Measurements from ENCODE around the gene WDR81. TPM values are rescaled to one million over a fixed set of nuclear protein-coding genes. Genes with fewer than 3 reads are reported as not detected.

Gene WDR81
- 29.5 and 36.2 TPM in 2 replicates for total RNA-seq (2013; cell fraction: nucleolus; rRNA removed)
- total RNA-seq (2014; rRNA removed) (15.1 and 16.0 TPM in 2 replicates), total RNA-seq (2014; rRNA removed; fragmentation: Illumina TruSeq; extraction: Trizol) (3.8 and 5.0 TPM in 2 replicates), total RNA-seq (2021) (19.0 and 22.4 TPM in 2 replicates), polyA plus RNA-seq (2011; rRNA removed) (1.4 and 2.8 TPM in 2 replicates), polyA plus RNA-seq (2014; fragmentation: Illumina TruSeq; extraction: Trizol) (0.54 and 4.0 TPM in 2 replicates), polyA plus RNA-seq (2014; fragmentation: Nextera tagmentation; extraction: Ambion mirVana) (under 1 TPM in 1 of 2 experiments, not detected in 1; 0.13 TPM), polyA plus RNA-seq (2014; rRNA removed) (15.1 and 17.5 TPM in 2 replicates), polyA plus RNA-seq (2016; fragmentation: Nextera tagmentation; extraction: Ambion mirVana) (1 to 10 TPM; 7.3 to 8.5 TPM), polyA minus RNA-seq (2011; rRNA and poly(A)+ RNA removed) (5.9 and 14.0 TPM in 2 replicates), Bru-seq, nascent RNA (percentile 57 among the genes with signal in this experiment), BruChase-seq, experiment 1, labeled RNA remaining after a 6-hour chase (percentile 55 among the genes with signal in this experiment), BruChase-seq, experiment 2, labeled RNA remaining after a 2-hour chase (percentile 57 among the genes with signal in this experiment)
- polyA plus RNA-seq (2011; ENCODE audit: low read depth) = 3.5 TPM
- 5.4 and 7.4 TPM in 2 replicates for polyA plus RNA-seq (2011; cell fraction: cytosol; rRNA removed)
- 28.8 and 42.7 TPM in 2 replicates for polyA plus RNA-seq (2011; cell fraction: nucleus; rRNA removed)
- 9.2 and 10.0 TPM in 2 replicates for polyA plus RNA-seq (2012)
- polyA minus RNA-seq (2011; cell fraction: cytosol; rRNA and poly(A)+ RNA removed) = 8.1 and 11.9 TPM in 2 replicates
- polyA minus RNA-seq (2011; cell fraction: nucleus; rRNA and poly(A)+ RNA removed) = 9.6 and 18.9 TPM in 2 replicates
- long read RNA-seq, experiment 1, partial matches to known transcripts = 1 of 2 reads
- long read RNA-seq, experiment 1, other reads (novel, unspliced or antisense) = 1 of 2 reads
- long read RNA-seq, experiment 2 = 0 reads

DNA sequence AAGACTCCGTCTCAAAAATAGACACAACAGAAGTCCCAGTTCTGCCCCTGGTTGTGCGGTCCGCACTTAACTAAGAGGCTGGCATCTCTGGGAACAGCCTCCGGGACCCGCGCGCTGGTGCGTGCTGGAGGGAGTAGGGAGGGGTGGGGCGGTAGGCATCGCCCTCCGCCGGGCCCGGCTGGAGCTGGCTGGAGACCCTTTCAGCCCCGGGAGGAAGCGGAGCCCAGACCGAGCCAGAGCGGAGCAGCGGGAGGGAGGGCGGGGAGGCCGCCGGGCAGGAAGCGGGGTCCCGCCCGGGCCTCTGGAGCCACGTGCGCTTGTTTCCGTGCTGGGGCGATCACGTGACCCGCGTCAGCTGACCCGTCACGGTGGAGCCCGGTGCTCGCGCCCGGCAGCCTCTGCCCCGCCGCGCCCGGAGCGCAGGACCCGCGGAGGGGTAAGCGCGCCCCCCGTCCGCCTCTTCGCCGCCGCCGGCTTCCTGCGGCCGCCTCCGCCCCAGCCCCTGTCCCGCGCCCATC, at the start of gene WDR81:
Gene WDR81, plus strand, starts transcription at position 354 of the 518 bp plus-strand sequence. CDS start 256 bp downstream, outside the sequence.
- Histone ChIP-seq H4K20me1 (ENCODE audit: control insufficient read depth, insufficient read depth) (no peaks in the 10 kb centered on the region), H3K9me3 (replicated peaks; ENCODE audit: control insufficient read depth, insufficient read depth, low read length) (no peaks in the 10 kb centered on the region), H3K36me3 (ENCODE audit: control insufficient read depth in 2 of 2, insufficient read depth in 2 of 2, low read length in 1 of 2) (peaks cover 3 to 5% of the 10 kb centered on the region in 2 experiments; a peak in 3 of 4 replicates), H3K27me3 (replicated peaks in 1 of 2; ENCODE audit: control insufficient read depth in 2 of 2, insufficient read depth in 2 of 2, low read length in 1 of 2) (no peaks in the 10 kb centered on the region), H2AFZ (ENCODE audit: control insufficient read depth, low read depth, low read length) (peak within 1 kb of the TSS; percentile 76), H3K27ac (ENCODE audit: control insufficient read depth, insufficient read depth) (peak within 1 kb of the TSS; percentile 95), H3K9ac (ENCODE audit: control insufficient read depth, insufficient read depth, low read length) (peak within 1 kb of the TSS; percentile 82), H3K4me3 (peak within 1 kb of the TSS; percentile 86), H3K4me1 (ENCODE audit: control insufficient read depth, insufficient read depth, low read length) (peaks cover 28% of the 10 kb centered on the region), H3K79me2 (ENCODE audit: control insufficient read depth, insufficient read depth, low read length) (peaks cover 16% of the 10 kb centered on the region), H3K4me2 (ENCODE audit: control insufficient read depth, insufficient read depth) (peak within 1 kb of the TSS; percentile 70)
- in situ Hi-C loops (cut with MboI) (loop anchor here (5.0 kb wide), 1 partner anchor 108 kb away; the partner anchor contains the start of gene RPA1), intact Hi-C loops (cut with micrococcal nuclease; ENCODE audit: unreplicated experiment) (loop anchor here (5.0 kb wide), 1 partner anchor 318 kb away; the partner anchor contains the start of gene OVCA2)
- CTCF ChIA-PET = interaction anchor here (1.4 to 11.0 kb wide), 3 partner anchors 11 to 141 kb away, joined by 3 to 232 read pairs (median 15); no protein-coding TSS in a partner anchor
- peak; percentile 52 for FAIRE-seq
- ATAC-seq = peak; percentile 69
- DNase-seq (ENCODE audit: low read depth, low spot score) = no peak
- POLR2A ChIA-PET = interaction anchor here (0.6 to 5.1 kb wide), 4 partner anchors 12 to 1987 kb away, joined by 3 to 16 read pairs (median 4); no protein-coding TSS in a partner anchor
- SMC1A ChIA-PET (ENCODE audit: uncharacterized antibody, unreplicated experiment) = interaction anchor here (0.7 to 8.4 kb wide), 4 partner anchors 13 to 141 kb away, joined by 3 to 88 read pairs (median 4); no protein-coding TSS in a partner anchor
- BruUV-seq (replicated peaks) = no TSS peak
- WGBS (ENCODE audit: insufficient coverage, insufficient replicate concordance, low lambda C conversion rate, missing lambda C conversion rate) = under 1% methylated on average over 32 of the region's 57 CpGs
- RAD21 ChIA-PET (ENCODE audit: unreplicated experiment) = interaction anchor here (1.0 to 5.7 kb wide), 4 partner anchors 12 to 153 kb away, joined by 3 to 80 read pairs (median 16); no protein-coding TSS in a partner anchor
- TF ChIP-seq ETV6 (conservative IDR thresholded peaks at IDR 0.05 in 1 of 2, IDR thresholded peaks at IDR 0.05 in 1 of 2; ENCODE audit: borderline replicate concordance in 1 of 2, low read depth in 1 of 2) = no peak
- no peak for TF ChIP-seq IKZF2 (IDR thresholded peaks at IDR 0.05)
- TF ChIP-seq DPF2 (IDR thresholded peaks at IDR 0.05) = peak; percentile 72
- no peak for TF ChIP-seq ZNF384 (IDR thresholded peaks at IDR 0.05; ENCODE audit: borderline replicate concordance, low read depth, low read length)
- no peak for TF ChIP-seq MEF2A (IDR thresholded peaks at IDR 0.05; ENCODE audit: insufficient read depth, low read depth, low read length)
- TF ChIP-seq ATF3 (IDR thresholded peaks at IDR 0.05; ENCODE audit: borderline replicate concordance, extremely low read depth, low read depth, low read length) = peak; percentile 99
- peak; percentile 35; the same call in 1 of the 2 replicates for TF ChIP-seq ZSCAN29 (IDR thresholded peaks at IDR 0.05)
- TF ChIP-seq NFIC (IDR thresholded peaks at IDR 0.05; ENCODE audit: low read depth, low read length) = no peak
- no peak for TF ChIP-seq JUND (IDR thresholded peaks at IDR 0.05; ENCODE audit: low read depth, low read length)
- peak; percentile 93 to 99 for TF ChIP-seq BHLHE40 (IDR thresholded peaks at IDR 0.05; ENCODE audit: borderline replicate concordance in 1 of 2, low read depth in 2 of 2, low read length in 1 of 2)
- TF ChIP-seq MYC (IDR thresholded peaks at IDR 0.05; ENCODE audit: insufficient read depth, insufficient read length, insufficient replicate concordance, low read length, severe bottlenecking) = no peak
- TF ChIP-seq SUZ12 (IDR thresholded peaks at IDR 0.05; ENCODE audit: unreplicated experiment) = no peak
- TF ChIP-seq ZBTB40 (IDR thresholded peaks at IDR 0.05; ENCODE audit: borderline replicate concordance) = no peak
- TF ChIP-seq CHD1 (IDR thresholded peaks at IDR 0.05; ENCODE audit: low read depth, low read length) = no peak

Data from GM12878 (cell line).